Mucosa of descending colon (tissue), 3 donors: ENCODE results near the gene DLEC1. TPM values are rescaled to one million over a fixed set of nuclear protein-coding genes. Genes with fewer than 3 reads are reported as not detected.
A peak's percentile ranks its signal among the peaks of the same experiment; 100 is the strongest.

Experiments used
- ATAC-seq: fragments of 200-7000 bp; cut with Tn5 transposase; one replicate; pipeline ENCODE4 v1.9.1; 2020; ENCODE audit warnings: mild to moderate bottlenecking, moderate library complexity
- DNase-seq, 3 donors: peaks; one replicate each; pipeline ENCODE4 v3.0.0-alpha.2; 2020
- H3K36me3 ChIP-seq: fragments of 200-600 bp; one replicate; pipeline ENCODE4 v1.8.0; 2021; ENCODE audit warnings: low read depth, mild to moderate bottlenecking
- H3K4me1 ChIP-seq: fragments of 200-600 bp; one replicate; pipeline ENCODE4 v1.8.0; 2021; ENCODE audit warnings: low read depth, mild to moderate bottlenecking
- H3K4me3 ChIP-seq: fragments of 200-600 bp; one replicate; pipeline ENCODE4 v1.8.0; 2021; ENCODE audit warnings: mild to moderate bottlenecking
- H3K9me3 ChIP-seq: fragments of 200-600 bp; one replicate; pipeline ENCODE4 v1.8.0; 2021; ENCODE audit warnings: mild to moderate bottlenecking
- intact Hi-C, 2 donors: fragments of 100-400 bp; cut with DNase I in 1 of 2; cut with micrococcal nuclease in 1 of 2; formaldehyde crosslinking; loops; one replicate each; pipeline versions ENCODE4 v1.11.0 to v1.11.1; 2022; cut with DNase I, micrococcal nuclease
- total RNA-seq, 3 donors: library from RNA; stranded (reverse); fragmentation: NEBNext Ultra II Directional in 2 of 3; extraction: Animal tissue kit (Norgen Biotek cat#: 25700) in 2 of 3; gene quantifications; one replicate each; pipeline versions ENCODE4 v1.2.1 to v1.2.4, GENCODE V29; 2021 to 2023
- TF ChIP-seq, protein P1 (sequence below): fragments of 200-600 bp; IDR thresholded peaks from one replicate; pipeline ENCODE4 v1.8.0; 2022; ENCODE audit warnings: antibody characterized with exemption, mild to moderate bottlenecking
- donor health status: DM: no; HTN: no; CAD: no; lungs with moderate emphysema.
- donor health status: DM: no; HTN: no; CAD: no.
- donor health status: DM: no; HTN: yes; CAD: no.

DLEC1 gene
- total RNA-seq, 3 donors from 2014 or later = 0.73 to 1.7 (median 1.5) TPM

DNA sequence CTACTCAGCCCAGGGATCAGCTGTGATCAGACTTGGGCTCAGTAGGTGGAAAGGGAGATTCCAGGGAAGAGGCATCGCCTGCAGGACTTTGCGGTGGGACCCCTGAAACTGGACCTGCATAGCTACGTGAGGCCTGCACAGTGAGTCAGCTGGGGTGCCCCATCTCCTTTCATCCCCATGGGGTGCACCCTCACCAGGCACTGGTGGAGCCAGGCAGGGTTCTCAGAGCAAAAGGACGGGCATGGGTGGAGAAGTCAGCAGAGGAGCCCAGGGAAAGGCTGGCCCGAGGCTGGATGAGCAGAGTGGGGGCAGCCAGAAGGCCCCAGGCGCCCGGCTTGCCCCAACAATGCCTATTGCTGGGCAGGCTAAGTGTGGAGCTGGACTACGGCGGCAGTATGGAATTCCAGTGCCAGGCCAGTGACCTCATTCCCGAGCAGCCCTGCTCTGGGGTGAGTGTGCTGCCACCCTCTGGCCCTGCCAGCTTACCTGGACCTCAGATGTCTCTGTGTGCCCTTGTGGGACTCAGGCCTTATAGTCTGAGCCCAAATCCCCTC is 78.2 kb downstream of the DLEC1 start:
- DNase-seq (peak in 2 of 3 donors; percentile 50), ATAC-seq (peak; percentile 50)
- intact Hi-C loops = no loop called here
- H3K9me3 ChIP-seq = no peaks in the 10 kb centered on the region
- H3K4me1 ChIP-seq = no peaks in the 10 kb centered on the region
- H3K4me3 ChIP-seq = no peak overlapping the region
- TF ChIP-seq, protein P1, sequence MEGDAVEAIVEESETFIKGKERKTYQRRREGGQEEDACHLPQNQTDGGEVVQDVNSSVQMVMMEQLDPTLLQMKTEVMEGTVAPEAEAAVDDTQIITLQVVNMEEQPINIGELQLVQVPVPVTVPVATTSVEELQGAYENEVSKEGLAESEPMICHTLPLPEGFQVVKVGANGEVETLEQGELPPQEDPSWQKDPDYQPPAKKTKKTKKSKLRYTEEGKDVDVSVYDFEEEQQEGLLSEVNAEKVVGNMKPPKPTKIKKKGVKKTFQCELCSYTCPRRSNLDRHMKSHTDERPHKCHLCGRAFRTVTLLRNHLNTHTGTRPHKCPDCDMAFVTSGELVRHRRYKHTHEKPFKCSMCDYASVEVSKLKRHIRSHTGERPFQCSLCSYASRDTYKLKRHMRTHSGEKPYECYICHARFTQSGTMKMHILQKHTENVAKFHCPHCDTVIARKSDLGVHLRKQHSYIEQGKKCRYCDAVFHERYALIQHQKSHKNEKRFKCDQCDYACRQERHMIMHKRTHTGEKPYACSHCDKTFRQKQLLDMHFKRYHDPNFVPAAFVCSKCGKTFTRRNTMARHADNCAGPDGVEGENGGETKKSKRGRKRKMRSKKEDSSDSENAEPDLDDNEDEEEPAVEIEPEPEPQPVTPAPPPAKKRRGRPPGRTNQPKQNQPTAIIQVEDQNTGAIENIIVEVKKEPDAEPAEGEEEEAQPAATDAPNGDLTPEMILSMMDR = no peak
- no peaks in the 10 kb centered on the region for H3K36me3 ChIP-seq

DNA sequence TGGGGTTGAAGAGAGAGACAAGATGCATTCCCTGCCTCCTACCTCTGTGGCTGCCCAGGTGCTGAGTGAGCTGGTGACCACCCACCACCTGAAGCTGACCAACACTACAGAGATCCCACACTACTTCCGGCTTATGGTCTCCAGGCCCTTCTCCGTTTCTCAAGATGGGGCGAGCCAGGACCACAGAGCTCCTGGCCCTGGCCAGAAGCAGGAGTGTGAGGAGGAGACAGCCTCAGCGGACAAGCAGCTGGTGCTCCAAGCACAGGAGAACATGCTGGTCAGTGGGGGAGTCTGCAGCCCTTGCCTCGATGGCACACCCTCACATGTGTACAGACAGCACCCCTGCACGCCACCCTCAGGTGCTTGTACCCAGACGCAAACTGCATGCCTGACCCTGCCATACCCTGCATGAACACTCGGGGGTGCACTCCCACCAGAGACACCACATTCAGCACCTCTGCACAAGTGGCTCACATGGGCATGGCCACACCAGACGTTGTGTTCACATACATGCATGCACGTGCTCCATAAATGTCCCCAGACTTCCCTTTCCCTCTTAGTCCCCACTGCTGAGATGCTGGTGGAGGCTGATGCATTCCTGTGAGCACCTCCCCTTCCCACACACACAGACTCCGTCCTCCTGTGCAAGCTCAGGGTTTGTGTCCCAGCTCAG is 78.9 kb downstream of the DLEC1 start:
- Histone ChIP-seq H3K36me3 (no peaks in the 10 kb centered on the region), H3K4me1 (no peaks in the 10 kb centered on the region), H3K9me3 (no peaks in the 10 kb centered on the region), H3K4me3 (no peak overlapping the region)
- DNase-seq = peak; percentile 73 to 85 (median 85)
- TF ChIP-seq, protein P1 = peak; percentile 64
- peak; percentile 84 for ATAC-seq
- intact Hi-C loops = no loop called here

DNA sequence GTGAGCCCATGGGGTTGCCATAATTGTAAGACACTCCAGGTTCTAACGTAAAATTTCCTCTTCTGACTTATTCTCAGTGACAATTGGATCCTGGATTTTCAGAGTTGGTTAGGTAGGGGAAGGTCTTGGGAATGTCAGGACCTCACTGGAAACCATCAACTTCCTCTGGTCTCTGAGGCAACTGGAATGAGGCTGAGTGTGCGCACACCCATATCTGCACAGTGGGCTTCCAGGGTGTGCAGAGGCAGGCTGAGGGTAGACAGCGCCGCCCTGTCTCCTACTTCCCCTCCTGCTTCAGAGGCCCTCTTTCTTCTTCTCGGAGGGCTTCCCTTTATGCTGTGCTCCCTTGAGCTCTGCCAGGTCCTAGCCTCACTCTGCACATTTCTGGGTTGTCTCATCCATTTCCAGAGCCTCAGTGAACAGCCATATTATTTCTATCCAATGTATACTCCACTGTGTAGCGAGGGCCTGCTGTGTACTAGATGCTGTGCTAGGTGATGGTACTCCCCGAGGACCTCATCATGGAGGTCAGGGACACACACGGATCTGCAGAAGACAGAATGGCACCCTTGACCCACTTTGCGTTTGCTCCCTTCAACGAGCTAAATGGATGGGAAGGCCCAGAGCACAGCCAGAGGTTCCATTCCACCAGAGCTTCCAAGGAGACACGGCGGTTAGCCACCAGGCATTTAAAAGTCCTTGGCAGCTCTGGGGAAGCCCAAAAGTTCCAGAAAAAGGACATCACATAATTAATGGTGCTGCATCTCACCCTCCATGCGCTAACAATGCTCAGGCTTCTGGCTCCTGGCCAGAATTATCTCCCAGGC is 79.6 kb downstream of the DLEC1 start:
- Histone ChIP-seq H3K36me3 (no peaks in the 10 kb centered on the region), H3K4me3 (no peak overlapping the region), H3K4me1 (no peaks in the 10 kb centered on the region), H3K9me3 (no peaks in the 10 kb centered on the region)
- TF ChIP-seq, protein P1 = no peak
- ATAC-seq (no peak), DNase-seq (peak in 2 of 3 donors; percentile 22 to 24)
- intact Hi-C loops = no loop called here

DNA sequence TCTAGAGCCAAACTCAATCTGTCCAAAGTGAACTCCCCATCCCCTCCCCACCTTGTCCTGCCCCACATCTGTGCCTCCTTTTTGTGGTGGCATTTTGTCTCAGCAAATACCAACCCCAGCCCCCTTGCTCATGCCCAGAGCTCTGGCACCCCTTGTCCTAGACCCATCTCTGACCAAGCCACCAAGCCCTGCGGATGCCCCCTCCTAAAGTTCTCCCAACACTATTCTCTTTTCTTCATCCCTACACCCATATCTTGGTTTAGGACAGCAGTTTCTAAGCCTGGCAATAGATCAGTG is 80.2 kb downstream of the DLEC1 start:
- TF ChIP-seq, protein P1 = no peak
- intact Hi-C loops = no loop called here
- H3K9me3 ChIP-seq = no peaks in the 10 kb centered on the region
- DNase-seq (peak in 1 of 3 donors; percentile 11), ATAC-seq (no peak)
- H3K36me3 ChIP-seq = no peaks in the 10 kb centered on the region
- no peak overlapping the region for H3K4me3 ChIP-seq
- no peaks in the 10 kb centered on the region for H3K4me1 ChIP-seq

DNA sequence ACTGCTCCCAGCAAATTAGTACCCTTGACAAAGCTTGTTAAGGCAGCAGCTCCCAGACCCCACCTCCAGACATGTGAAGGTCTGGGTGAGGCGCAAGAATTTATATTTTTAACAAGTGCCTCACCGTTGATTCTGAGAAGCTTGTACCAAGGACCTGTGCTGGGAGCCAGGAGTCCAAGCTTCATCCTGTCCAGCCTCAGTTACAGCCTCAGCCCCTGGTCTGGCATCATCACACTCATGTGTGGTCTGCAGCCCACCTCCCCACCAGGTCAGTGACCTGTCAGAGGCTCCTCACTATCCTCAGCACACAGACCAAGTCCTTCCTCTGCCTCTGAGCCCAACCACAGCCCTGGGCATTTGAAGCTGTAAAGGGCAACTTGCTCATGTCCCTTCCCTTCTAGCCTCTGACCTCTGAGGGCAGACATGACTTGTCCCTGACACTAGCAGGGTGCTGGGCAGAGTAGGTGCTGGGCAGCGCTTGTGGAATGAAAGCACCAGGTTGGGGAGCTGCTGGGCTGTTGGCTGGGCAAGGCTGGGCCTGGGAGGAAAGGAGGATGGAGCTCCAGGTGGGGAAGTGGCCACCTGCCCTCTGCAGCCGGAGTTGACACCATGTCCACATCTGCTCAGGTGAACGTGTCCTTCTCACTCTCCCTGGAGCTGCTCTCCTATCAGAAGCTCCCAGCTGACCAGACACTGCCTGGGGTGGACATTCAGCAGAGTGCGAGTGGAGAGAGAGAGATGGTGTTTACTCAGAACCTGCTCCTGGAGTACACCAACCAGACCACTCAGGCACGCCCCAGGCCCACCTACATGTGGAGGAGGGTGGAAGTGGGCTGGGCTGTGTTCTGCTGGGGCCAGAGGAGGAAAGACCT is 81.0 kb downstream of the DLEC1 start:
- DNase-seq (peak in 2 of 3 donors; percentile 21 to 37), ATAC-seq (no peak)
- H3K4me1 ChIP-seq = no peaks in the 10 kb centered on the region
- no peak overlapping the region for H3K4me3 ChIP-seq
- H3K36me3 ChIP-seq = no peaks in the 10 kb centered on the region
- TF ChIP-seq, protein P1 = no peak
- H3K9me3 ChIP-seq = no peaks in the 10 kb centered on the region
- intact Hi-C loops = no loop called here
